SIG-M5 (cell line): ENCODE data around the gene RPL41.
A peak's percentile ranks its signal among the peaks of the same experiment; 100 is the strongest.
"Not testable (repeated sequence)": the region's sequence is repeated elsewhere in the genome, so short reads cannot be mapped to it uniquely, and the experiment has no call there.

Experiments used
- DNase-seq: peaks from one replicate; lab custom pipeline; 2025; lab: John Stamatoyannopoulos, UW

Gene RPL41

DNA sequence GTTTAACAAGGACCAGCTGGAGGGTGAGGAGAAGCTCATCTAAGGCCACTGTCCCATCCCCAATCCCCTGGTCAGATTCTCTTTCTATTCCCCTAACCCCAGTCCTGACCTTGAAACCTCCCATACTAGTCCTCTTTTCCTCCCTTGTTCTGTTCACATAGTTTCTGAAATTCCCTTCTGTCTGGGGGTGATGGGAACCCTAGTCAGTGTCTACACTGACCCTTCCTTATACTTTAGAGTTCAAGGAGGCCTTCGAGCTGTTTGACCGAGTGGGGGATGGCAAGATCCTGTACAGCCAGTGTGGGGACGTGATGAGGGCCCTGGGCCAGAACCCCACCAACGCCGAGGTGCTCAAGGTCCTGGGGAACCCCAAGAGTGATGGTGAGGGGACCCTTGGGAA lies 38.4 kb downstream of the RPL41 start:
- no peak for DNase-seq

GRCh38 chr12:56155256-56155845 lies 38.9 kb downstream of the RPL41 start:
- DNase-seq: no peak

DNA sequence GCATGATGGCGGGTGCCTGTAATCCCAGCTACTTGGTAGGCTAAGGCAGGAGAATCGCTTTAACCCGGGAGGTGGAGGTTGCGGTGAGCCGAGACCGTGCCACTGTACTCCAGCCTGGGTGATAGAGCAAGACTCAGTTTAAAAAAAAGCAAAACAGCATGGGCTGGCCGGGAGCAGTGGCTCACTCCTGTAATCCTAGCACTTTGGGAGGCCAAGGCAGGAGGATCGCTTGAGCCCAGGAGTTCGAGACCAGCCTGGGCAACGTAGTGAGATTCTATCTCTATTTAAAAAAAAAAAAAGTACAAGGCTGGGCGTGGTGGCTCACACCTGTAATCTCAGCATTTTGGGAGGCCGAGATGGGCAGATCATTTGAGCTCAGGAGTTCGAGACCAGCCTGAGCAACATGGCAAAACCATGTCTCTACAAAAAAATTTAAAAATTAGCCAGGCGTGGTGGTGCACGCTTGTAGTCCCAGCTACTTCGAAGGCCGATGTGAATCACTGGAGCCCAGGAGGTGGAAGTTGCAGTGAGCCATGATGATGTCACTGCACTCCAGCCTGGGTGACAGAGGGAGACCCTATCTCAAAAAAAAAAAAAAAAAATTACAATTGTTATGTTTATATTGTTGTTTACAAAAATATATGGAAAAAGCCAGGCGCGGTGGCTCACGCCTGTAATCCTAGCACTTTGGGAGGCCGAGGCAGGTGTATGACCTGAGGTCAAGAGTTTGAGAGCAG lies 40.2 kb downstream of the RPL41 start:
- not testable (repeated sequence) for DNase-seq

DNA sequence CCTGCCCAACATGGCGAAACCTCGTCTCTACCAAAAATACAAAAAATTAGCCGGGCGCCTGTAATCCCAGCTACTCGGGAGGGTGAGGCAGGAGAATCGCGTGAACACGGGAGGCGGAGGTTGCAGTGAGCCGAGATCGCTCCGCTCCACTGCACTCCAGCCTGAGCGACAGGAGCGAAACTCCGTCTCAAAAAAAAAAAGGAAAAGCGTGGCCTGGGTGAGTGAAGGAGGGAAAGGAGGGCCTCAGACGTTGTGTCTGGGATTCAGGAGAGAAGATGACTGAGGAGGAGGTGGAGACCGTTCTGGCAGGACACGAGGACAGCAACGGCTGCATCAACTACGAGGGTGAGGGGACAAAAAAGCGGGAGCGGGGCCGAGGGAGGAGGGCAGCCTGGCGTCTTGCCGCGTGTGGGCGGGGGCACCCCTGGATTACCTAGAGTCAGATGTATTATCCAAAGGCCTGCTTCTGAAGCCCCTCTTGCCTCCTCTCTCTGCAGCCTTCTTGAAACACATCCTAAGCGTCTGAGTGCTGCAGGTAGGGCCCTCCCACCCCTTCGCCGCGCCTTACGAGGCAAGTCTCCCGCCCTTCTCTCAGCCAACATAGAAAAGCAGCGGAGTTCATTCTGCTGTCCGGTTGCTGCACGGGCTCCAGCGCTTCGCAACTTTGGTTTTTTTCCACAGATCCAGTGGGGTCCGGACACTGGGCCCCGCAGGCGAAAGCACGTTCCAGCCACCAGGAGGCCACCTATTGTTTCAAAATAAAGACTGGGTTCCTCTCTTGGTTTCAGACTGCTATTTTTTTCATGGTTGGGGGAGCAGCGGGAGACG lies 41.0 kb downstream of the RPL41 start:
- peak; percentile 69 for DNase-seq

- peak; percentile 91 for DNase-seq
Observed at GRCh38 chr12:56158029-56158925, 41.8 kb downstream of the RPL41 start, which contains the start of gene MYL6. TSS of gene MYL6 (plus strand) at chr12:56158359. CDS start at chr12:56158402, 43 bp downstream.

DNA sequence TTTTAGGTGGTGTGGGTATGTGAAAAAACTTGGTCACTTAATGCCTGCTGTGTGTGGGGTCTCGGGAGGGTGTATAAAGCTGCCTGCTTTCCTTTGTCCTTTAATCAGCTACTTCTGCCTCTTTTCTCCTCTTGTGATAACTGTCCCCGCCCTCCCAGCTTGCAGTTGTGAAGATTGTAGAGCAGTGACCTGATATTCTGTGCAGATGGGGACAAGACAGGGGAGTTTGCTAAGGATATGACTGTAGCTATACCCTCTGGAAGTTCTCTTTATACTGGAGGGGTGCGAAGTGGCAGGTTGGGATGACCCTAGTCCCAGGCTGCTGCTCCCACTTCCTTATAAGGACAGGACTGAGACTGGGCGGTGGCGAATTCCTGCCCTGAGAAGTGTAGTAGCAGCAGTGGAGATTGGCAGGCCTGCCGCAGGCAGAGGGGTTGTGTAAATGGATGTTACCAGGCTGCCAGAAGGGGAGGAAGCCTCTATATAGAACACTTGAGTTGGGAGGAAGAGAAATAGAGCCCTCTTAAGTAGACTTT lies 42.6 kb downstream of the RPL41 start:
- DNase-seq: peak; percentile 50

- no peak for DNase-seq
Observed at GRCh38 chr12:56159482-56160192, 43.2 kb downstream of the RPL41 start.

GRCh38 chr12:56160193-56160763 lies 43.8 kb downstream of the RPL41 start:
- DNase-seq: no peak

DNA sequence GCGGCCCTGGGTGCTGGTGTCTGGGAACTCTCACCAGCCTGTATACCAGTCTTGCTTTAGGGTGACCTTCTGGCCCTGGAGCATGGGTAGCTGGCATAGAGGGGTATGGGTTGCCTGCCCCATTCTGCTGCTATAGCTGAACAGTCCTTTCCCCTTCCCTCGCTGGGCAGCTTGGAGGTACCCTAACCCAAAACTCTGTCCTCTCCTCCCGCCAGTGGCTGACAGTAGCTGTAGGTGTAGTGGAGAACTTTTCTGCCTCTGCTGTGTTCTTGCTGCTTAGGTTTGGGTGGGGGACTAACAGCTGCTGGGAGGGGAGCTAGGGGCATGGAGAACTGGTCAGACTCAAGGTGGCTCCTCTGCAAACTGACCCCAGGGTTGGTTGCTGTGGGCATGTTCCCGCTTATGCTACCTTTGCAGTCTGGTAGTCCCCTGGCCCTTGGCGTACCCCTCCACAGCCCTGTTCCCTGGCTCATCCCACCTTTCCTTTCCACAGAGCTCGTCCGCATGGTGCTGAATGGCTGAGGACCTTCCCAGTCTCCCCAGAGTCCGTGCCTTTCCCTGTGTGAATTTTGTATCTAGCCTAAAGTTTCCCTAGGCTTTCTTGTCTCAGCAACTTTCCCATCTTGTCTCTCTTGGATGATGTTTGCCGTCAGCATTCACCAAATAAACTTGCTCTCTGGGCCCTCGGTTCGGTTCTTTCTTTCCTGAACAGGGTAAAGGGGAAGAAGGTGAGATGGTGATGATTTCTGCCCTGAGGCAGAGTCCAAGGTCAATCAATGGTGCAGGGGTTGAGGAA lies 44.7 kb downstream of the RPL41 start:
- DNase-seq: no peak

- no peak for DNase-seq
Observed at GRCh38 chr12:56161690-56162351, 45.4 kb downstream of the RPL41 start.

DNA sequence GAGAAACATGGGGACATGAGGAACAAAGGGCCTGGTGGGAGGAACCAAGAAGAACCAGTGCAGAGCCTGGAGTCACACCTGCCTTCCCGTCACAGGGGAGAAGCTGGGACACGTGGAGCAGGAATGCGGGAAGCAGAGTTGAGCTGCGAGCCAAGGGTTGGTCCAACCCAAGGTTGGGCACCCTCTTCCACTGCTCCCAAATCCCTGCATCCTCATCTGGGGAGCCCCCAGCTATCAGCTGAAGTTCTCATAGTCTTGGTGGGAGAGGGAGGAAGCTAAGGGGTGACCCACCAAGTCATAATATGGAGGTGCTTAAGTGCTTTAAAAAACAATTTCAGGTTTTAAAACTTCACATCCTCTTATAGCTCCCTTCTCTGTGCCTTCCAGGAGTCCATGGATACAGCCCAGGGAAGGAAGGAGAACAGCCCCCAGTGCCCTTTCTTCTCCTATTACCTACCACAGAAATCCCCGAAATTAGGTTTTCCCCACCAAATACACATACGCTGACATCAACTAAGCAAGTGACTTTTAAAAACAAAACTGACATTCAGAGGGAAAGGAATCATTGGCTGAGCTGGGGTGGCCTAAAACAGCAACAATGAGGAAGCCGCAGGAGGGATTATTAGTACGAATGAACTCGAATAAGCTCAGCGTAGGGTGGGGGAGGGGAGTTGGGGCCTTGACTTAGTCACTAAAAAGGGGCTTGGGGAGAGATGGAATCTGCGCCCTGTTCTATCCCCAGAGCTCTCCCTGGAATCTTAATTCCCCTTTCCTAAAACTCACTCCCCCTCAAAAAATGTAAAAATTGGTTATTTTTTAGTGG lies 46.2 kb downstream of the RPL41 start:
- DNase-seq: no peak

- DNase-seq: no peak
Observed at GRCh38 chr12:56163533-56164344, 47.3 kb downstream of the RPL41 start.

GRCh38 chr12:56164345-56164729 lies 47.9 kb downstream of the RPL41 start:
- no peak for DNase-seq

GRCh38 chr12:56165369-56165768 lies 48.9 kb downstream of the RPL41 start:
- DNase-seq: no peak
